ENCODE results near the gene CDH4.

DNA sequence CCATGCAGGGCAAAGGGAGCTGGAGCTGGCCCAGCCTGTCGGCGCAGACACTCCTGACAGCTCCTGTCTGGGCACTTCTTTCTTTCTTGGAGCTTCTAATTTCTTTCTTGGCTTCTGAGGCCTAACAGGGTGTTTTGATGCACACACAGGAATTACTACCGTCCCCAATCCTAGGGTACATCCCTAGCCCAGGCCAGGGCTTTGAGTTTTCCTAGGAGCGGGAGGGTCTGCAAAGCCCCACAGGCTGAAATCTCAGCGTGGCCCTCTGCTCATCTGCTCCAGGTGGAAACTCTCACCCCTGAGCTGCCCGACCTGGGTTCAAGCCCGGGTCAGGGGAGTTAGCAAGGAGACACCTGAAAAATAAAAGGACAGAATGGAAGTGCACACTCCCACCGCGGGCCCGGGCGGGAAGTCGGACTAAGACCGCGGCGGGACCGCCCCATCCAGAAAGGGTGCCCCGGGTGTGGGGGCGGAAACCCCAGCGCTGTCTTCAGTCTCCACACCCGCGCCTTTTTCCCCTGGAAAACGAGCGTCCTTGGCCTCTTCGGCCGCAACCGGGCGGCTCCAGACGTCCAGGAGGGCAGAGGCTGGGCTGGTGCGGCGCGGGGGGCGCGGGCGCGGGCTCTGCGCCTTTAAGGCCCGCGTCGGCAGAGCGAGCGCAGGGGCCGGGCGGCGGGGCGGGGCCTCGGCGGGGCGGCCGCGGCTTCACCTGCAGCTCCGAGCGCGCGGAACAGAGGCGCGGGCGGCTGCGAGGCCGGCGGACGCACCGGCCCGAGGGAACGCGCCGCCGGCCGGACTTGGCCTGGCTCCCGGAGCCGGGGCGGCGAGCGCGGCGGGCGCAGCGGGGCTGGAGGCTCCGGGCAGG is at the start of gene CDH4:
- TF ChIP-seq GABPB1 (CRISPR knock-in tag; IDR thresholded peaks at IDR 0.05): no peak
- TF ChIP-seq FOXP1 (CRISPR knock-in tag; IDR thresholded peaks at IDR 0.05; ENCODE audit: borderline replicate concordance): no peak
- TF ChIP-seq, protein P1, sequence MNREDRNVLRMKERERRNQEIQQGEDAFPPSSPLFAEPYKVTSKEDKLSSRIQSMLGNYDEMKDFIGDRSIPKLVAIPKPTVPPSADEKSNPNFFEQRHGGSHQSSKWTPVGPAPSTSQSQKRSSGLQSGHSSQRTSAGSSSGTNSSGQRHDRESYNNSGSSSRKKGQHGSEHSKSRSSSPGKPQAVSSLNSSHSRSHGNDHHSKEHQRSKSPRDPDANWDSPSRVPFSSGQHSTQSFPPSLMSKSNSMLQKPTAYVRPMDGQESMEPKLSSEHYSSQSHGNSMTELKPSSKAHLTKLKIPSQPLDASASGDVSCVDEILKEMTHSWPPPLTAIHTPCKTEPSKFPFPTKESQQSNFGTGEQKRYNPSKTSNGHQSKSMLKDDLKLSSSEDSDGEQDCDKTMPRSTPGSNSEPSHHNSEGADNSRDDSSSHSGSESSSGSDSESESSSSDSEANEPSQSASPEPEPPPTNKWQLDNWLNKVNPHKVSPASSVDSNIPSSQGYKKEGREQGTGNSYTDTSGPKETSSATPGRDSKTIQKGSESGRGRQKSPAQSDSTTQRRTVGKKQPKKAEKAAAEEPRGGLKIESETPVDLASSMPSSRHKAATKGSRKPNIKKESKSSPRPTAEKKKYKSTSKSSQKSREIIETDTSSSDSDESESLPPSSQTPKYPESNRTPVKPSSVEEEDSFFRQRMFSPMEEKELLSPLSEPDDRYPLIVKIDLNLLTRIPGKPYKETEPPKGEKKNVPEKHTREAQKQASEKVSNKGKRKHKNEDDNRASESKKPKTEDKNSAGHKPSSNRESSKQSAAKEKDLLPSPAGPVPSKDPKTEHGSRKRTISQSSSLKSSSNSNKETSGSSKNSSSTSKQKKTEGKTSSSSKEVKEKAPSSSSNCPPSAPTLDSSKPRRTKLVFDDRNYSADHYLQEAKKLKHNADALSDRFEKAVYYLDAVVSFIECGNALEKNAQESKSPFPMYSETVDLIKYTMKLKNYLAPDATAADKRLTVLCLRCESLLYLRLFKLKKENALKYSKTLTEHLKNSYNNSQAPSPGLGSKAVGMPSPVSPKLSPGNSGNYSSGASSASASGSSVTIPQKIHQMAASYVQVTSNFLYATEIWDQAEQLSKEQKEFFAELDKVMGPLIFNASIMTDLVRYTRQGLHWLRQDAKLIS (CRISPR knock-in tag; IDR thresholded peaks at IDR 0.05; ENCODE audit: borderline replicate concordance): no peak
- TF ChIP-seq, protein P2, sequence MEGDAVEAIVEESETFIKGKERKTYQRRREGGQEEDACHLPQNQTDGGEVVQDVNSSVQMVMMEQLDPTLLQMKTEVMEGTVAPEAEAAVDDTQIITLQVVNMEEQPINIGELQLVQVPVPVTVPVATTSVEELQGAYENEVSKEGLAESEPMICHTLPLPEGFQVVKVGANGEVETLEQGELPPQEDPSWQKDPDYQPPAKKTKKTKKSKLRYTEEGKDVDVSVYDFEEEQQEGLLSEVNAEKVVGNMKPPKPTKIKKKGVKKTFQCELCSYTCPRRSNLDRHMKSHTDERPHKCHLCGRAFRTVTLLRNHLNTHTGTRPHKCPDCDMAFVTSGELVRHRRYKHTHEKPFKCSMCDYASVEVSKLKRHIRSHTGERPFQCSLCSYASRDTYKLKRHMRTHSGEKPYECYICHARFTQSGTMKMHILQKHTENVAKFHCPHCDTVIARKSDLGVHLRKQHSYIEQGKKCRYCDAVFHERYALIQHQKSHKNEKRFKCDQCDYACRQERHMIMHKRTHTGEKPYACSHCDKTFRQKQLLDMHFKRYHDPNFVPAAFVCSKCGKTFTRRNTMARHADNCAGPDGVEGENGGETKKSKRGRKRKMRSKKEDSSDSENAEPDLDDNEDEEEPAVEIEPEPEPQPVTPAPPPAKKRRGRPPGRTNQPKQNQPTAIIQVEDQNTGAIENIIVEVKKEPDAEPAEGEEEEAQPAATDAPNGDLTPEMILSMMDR (IDR thresholded peaks at IDR 0.05): no peak
